ENCODE measurements around the gene CREG2.

DNA sequence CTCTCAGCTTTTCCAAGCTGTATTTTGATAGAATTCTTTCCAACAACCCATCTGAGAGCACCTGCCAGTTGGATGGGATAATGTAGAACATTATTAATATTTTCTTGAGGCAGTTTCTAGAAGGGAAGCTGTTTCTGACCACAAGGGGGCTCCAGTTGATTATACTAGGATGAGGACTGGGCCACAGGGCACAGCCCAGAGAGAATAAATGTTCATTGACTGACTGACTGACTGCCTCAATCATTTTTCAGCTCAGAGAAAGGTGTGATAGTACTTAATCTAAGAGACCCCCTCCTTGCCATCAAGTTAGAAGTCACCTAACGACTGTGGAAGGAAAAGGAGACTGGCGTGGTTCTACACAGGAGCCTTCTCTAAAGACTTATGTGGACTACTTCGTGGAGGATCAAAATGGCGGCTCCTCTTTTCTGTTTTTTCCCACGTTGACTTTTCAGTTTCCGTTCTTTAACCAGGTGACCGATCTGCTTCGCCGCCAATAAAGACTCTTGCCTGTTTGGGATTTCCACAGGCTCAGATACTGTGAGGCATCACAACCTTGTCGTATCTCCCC is 31.9 kb upstream of the CREG2 start:
- no peak for TF ChIP-seq POLR2A (IDR thresholded peaks at IDR 0.05)
- TF ChIP-seq, protein P1, sequence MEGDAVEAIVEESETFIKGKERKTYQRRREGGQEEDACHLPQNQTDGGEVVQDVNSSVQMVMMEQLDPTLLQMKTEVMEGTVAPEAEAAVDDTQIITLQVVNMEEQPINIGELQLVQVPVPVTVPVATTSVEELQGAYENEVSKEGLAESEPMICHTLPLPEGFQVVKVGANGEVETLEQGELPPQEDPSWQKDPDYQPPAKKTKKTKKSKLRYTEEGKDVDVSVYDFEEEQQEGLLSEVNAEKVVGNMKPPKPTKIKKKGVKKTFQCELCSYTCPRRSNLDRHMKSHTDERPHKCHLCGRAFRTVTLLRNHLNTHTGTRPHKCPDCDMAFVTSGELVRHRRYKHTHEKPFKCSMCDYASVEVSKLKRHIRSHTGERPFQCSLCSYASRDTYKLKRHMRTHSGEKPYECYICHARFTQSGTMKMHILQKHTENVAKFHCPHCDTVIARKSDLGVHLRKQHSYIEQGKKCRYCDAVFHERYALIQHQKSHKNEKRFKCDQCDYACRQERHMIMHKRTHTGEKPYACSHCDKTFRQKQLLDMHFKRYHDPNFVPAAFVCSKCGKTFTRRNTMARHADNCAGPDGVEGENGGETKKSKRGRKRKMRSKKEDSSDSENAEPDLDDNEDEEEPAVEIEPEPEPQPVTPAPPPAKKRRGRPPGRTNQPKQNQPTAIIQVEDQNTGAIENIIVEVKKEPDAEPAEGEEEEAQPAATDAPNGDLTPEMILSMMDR (IDR thresholded peaks at IDR 0.05), result no peak

Measured in lower leg skin (tissue), 3 donors.